Hepatocyte (in vitro differentiated cells): ENCODE results near the gene VRK1.

Source experiments
- EZH2 ChIP-seq: fragments of 200-600 bp; sonication (generic); IDR thresholded peaks from 2 replicates; pipeline ENCODE4 v1.6.1; 2016; ENCODE audit warnings: antibody characterized with exemption, mild to moderate bottlenecking, borderline replicate concordance
- TF ChIP-seq, protein P1 (sequence below): fragments of 200-600 bp; sonication (generic); IDR thresholded peaks from 2 replicates; pipeline ENCODE4 v1.5.1; 2016; ENCODE audit warnings: antibody characterized with exemption, mild to moderate bottlenecking; ENCODE audit not compliant: poor library complexity

DNA sequence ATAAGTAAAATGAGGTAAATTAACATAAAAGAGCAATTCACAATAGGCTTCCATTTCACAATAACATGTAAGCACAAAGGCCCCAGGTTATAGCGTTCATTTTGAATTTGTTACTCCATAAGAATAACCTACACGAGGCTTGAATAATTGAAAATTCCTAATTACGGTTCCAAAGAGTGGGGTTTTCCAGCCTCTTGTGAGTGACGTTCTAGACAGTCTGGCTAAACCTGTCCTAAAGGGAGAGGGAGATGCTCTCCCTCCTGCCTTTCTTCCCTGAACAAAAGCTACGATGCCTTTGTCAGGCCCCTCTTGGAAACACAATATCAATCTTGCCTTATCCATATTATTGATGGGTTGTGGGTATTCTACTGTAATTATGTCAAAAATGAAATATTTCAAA, 24.3 kb upstream of the VRK1 start:
- TF ChIP-seq, protein P1, sequence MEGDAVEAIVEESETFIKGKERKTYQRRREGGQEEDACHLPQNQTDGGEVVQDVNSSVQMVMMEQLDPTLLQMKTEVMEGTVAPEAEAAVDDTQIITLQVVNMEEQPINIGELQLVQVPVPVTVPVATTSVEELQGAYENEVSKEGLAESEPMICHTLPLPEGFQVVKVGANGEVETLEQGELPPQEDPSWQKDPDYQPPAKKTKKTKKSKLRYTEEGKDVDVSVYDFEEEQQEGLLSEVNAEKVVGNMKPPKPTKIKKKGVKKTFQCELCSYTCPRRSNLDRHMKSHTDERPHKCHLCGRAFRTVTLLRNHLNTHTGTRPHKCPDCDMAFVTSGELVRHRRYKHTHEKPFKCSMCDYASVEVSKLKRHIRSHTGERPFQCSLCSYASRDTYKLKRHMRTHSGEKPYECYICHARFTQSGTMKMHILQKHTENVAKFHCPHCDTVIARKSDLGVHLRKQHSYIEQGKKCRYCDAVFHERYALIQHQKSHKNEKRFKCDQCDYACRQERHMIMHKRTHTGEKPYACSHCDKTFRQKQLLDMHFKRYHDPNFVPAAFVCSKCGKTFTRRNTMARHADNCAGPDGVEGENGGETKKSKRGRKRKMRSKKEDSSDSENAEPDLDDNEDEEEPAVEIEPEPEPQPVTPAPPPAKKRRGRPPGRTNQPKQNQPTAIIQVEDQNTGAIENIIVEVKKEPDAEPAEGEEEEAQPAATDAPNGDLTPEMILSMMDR = no peak
- no peak for TF ChIP-seq EZH2
